CD4-positive, alpha-beta T cell treated with Interleukin-6 for 4 hours (primary cell): Measurements from ENCODE around the gene HYAL3.
"Not testable (repeated sequence)": the region's sequence is repeated elsewhere in the genome, so short reads cannot be mapped to it uniquely, and the experiment has no call there.

ENCODE experiments used
- DNase-seq: peaks from one replicate; pipeline ENCODE4 v3.0.0-alpha.2; 2020; ENCODE audit warnings: mixed read lengths

The HYAL3 gene

GRCh38 chr3:50268703-50269451, 30.3 kb downstream of the HYAL3 start, which contains the start of gene SEMA3B:
Gene SEMA3B, plus strand, starts transcription at chr3:50269147. Its CDS starts 94 bp downstream, at chr3:50269241.
- DNase-seq: no peak

DNA sequence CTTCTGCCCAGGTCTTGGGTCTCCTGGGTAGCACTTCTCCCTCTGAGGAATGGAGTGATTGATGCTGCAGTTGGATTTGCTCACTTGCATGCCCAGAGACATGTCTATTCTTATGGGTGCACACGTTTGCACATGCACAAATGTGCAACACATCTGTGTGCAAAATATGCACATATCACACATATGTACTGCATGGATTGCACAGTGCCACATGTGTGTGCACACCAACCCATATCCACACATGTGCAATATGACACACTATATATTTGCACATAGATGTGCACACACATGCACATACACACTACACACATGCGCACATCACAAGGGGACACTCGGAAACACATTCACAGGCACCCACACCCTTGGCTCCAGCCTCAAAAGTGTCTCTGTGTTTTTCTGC, 30.9 kb downstream of the HYAL3 start:
- DNase-seq: no peak

- DNase-seq: no peak
These were observed 31.8 kb downstream of the HYAL3 start for GRCh38 chr3:50267280-50267913.

GRCh38 chr3:50266836-50267235, 32.4 kb downstream of the HYAL3 start:
- no peak for DNase-seq

- DNase-seq: no peak
These were observed 33.2 kb downstream of the HYAL3 start for GRCh38 chr3:50266017-50266416.

DNA sequence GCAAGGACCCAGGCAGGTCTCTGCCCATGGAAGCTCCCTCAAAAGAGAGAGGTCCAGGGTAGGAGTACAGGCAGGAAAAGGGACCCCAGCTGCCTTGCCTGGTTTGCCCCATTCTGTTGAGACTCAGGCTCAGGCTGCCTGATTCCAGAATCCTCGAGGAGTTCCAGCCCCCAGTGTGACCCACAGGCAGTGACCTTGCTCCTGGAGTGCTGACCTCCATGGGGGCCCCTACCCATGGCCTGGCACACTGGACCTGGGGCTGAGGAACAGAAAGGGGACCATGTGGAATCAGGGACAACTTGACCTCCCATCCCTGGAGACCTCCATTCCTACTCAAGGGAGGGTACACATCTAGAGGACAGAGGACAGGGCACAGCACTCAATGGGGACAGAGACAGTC, 33.6 kb downstream of the HYAL3 start:
- no peak for DNase-seq

- DNase-seq: no peak
These were observed 34.2 kb downstream of the HYAL3 start for GRCh38 chr3:50264964-50265485.

GRCh38 chr3:50264383-50264963, 34.7 kb downstream of the HYAL3 start:
- DNase-seq: no peak

- DNase-seq: no peak
These were observed 35.5 kb downstream of the HYAL3 start for GRCh38 chr3:50263478-50264382.

DNA sequence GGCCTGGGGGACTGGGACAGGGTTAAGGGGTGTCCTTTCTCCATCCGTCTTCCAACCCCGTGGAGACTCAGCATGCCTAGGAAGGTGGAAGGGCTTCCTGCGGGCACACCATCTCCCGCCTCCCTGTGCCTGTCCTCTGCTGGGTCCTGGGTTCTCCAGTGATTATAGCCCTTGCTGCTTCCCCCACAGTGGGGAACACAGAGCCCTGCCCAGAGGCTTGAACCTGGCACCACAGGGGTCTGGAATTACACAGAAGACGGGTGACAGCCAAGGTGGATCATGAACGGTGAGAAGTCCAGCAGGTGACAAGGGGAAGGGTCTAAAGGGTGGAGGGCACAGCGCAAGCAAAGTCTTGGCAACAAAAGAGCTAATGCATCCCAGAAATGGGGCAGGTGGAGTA, 36.4 kb downstream of the HYAL3 start:
- DNase-seq: no peak

- not testable (repeated sequence) for DNase-seq
These were observed 37.0 kb downstream of the HYAL3 start for GRCh38 chr3:50262200-50262599.

DNA sequence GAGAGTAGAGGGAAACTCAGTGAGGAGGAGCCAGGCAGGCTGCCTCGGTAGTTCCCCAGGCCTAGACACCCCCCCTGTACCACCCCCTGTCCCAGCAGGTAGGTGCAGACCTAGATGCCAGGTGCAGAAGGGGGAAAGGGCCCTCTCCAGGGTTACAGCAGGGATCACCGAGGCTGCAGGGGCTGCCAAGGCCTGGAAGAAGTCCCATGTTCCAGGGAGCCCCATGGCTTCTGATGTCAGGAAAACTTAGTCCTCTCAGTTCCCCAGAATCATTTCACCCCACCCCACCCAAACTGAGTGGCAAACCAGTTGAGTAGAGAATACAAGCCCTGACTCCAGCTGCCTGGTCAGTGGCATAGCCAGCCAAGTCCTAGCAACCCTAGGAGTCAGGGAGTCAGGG, 37.7 kb downstream of the HYAL3 start:
- DNase-seq: no peak

- no peak for DNase-seq
These were observed 38.2 kb downstream of the HYAL3 start for GRCh38 chr3:50260942-50261441.

DNA sequence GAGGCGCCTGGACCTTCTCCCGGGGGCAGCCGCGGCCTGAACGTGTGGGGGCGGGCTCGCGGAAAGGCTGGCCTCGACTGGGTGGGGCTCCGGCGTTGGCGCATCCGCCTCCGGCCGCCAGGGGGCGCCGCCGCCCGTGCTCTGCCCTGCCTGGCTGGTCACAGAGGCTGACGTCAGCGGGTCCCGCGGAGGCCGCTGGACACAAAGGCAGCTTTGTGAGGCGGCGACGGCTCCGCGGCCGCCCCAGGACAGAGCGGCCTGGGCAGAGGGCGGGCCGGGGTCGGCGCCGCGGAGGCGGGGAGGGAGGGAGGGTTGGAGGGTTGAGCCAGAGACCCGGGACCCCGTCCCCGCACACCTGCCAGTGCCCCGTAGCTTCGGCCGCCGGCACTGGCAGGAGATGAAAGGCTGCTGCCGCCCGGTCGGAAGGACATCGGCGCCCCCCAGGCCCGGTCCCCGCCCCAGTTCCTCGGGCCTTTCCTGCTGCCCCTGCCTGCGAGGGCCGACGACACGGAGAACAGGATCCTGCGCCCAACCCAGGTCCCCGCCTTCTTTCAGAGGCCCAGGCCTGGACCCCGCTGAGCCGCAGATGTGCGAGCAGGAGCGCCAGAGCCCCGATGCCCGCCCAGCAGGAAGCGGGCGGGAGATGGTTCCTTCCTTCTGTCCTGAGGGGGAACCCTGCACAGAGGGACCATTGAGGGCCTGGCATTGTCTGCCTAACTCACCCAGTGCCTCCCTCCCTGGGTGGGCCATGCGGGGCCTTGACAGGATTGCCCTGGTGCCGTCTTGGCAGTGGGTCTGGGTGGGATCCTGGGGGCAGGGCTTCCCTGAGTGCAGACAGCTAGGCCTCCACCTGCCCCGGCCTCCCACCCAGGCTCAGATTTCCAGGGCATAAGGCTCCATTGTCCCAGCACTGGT, 38.9 kb downstream of the HYAL3 start:
- DNase-seq: peak; percentile 84

DNA sequence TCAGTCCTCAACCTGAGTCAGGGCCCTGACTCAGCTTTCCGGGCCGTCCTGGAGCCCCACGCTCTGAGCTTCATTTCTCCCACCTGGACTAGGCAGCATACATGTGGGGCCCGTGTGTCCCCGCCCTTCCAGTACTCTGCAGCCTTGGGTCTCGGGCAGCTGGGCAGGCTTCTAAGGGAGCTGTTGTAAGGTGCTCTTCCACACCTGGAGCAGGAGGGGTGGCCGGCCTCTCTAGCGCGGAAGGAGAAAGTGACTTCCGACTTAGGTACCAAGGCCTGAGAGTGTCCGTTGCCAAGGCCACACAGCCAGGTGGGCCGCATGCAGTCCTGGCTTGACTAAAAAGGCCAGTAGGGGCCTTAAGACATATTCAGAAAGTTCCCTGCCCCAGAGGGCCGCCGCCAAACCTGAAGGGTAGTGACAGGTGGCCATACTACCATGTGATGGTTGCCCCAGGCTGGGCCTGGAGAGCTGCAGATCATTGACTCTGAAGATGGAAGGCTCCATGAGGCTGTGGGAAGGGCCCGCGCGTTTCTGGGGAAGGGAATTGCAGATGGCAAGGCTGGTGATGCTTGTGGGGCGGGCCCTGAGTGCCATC, 39.7 kb downstream of the HYAL3 start:
- no peak for DNase-seq

GRCh38 chr3:50258979-50259378, 40.2 kb downstream of the HYAL3 start:
- no peak for DNase-seq

DNA sequence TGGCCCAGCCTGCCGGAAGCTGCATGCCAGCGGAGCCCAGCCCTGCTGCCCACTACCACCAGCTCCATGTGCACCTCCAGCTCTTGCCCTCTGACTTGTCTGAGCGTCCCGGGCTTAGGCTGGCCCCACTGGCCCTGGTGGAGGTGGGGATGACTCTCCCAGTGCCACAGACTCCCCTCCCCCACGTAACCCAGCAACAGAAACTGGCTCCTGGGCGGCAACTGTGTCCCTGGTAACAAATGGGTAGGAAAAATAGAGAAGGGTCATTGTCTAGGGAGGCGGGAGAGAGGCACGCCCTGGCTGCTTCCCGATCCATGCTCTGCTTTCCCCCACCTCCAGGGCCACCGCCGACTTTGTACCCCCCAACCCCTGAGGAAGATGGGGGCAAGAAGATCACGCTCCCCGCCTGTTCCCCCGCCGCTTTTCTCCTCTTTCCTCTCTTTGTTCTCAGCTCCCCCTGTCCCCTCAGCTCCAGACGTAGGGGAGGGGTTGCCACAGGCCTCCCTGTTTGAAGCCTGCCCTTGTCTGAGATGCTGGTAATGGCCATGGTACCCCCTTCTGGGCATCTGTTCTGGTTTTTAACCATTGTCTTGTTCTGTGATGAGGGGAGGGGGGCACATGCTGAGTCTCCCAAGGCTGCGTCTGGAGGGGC, 41.0 kb downstream of the HYAL3 start:
- no peak for DNase-seq

DNA sequence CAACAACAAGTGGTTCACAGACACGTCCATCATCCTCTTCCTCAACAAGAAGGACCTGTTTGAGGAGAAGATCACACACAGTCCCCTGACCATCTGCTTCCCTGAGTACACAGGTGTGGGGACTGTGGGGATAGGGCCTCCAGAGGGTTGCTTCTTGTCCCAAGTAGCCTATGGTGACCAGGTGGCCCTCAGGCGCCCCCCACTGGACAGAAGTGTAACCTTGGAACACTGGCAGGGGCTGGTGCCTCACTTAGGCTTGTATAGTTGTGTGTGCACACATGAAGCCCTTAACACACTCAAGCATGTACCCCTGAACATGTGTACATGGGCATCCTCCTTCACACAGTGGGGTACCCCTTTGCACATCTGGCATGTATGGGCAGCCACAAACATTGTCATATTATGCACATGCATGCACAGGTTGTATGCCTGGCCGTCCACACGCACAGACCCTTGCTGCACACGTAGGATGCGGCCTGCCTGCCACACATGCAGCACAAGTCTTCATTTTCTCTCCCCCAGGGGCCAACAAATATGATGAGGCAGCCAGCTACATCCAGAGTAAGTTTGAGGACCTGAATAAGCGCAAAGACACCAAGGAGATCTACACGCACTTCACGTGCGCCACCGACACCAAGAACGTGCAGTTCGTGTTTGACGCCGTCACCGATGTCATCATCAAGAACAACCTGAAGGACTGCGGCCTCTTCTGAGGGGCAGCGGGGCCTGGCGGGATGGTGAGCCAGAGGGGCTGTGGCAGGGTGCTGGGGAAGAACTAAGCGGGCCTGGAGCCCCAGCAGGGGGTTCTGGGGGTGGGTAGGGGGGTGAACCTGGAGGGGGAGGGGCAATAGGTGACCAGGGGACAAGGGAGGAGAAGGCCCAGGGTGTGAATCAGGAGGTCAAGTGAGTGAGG, 42.0 kb downstream of the HYAL3 start:
- DNase-seq: peak; percentile 56

DNA sequence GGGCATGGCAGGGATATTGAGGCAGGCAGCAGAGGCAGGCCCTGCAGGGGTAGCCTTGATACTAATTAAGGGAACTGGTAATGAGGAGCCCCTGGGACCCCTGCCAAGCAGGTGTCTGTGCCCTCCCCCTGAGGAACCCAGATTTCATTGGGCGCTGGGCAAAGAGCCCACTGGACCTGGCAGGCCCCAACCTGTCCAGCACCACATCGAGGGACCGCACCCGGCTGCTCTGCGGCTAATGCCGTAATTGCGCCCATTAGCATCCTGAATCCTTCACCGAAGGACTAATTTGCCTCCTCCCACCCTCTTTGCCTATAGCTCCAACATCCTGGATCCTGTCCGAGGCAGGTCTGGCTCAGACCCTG, 44.0 kb downstream of the HYAL3 start:
- no peak for DNase-seq
